ENCODE data around the gene BTBD6. TPM values are rescaled to one million over a fixed set of nuclear protein-coding genes. Genes with fewer than 3 reads are reported as not detected.

The BTBD6 gene
- total RNA-seq, 1 experiment from 2014 or later, result 30.1 TPM

DNA sequence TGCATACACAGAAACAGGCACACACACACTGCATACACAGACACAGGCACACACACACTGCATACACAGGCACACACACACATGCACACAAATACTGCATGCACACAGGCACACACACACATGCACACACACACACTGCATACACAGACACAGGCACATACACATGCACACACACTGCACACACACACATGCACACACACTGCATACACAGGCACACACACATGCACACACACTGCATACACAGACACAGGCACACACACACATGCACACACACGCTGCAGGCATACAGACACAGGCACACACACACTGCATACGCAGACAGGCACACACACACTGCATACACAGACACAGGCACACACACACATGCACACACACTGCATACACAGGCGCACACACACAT, 32.7 kb upstream of the BTBD6 start:
- H3K27ac Mint-ChIP-seq (ENCODE audit: unreplicated experiment), result no peak overlapping the region
- no TSS peak for BruUV-seq (replicated peaks)
- CTCF ChIA-PET, result no interaction called here
- no peaks in the 10 kb centered on the region for H3K4me1 Mint-ChIP-seq (ENCODE audit: low read depth, unreplicated experiment)
- no peak overlapping the region for H3K4me3 Mint-ChIP-seq (ENCODE audit: low read depth, unreplicated experiment)
- TF ChIP-seq, protein P1, sequence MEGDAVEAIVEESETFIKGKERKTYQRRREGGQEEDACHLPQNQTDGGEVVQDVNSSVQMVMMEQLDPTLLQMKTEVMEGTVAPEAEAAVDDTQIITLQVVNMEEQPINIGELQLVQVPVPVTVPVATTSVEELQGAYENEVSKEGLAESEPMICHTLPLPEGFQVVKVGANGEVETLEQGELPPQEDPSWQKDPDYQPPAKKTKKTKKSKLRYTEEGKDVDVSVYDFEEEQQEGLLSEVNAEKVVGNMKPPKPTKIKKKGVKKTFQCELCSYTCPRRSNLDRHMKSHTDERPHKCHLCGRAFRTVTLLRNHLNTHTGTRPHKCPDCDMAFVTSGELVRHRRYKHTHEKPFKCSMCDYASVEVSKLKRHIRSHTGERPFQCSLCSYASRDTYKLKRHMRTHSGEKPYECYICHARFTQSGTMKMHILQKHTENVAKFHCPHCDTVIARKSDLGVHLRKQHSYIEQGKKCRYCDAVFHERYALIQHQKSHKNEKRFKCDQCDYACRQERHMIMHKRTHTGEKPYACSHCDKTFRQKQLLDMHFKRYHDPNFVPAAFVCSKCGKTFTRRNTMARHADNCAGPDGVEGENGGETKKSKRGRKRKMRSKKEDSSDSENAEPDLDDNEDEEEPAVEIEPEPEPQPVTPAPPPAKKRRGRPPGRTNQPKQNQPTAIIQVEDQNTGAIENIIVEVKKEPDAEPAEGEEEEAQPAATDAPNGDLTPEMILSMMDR (IDR thresholded peaks at IDR 0.05; ENCODE audit: unreplicated experiment), result no peak
- no peaks in the 10 kb centered on the region for H3K9me3 Mint-ChIP-seq (ENCODE audit: low read depth, unreplicated experiment)
- H3K36me3 Mint-ChIP-seq (ENCODE audit: insufficient read depth, unreplicated experiment), result peaks cover 13% of the 10 kb centered on the region
- no peak for DNase-seq
- no peaks in the 10 kb centered on the region for H3K27me3 Mint-ChIP-seq (ENCODE audit: unreplicated experiment)
- intact Hi-C loops (cut with micrococcal nuclease; ENCODE audit: unreplicated experiment), result no loop called here

DNA sequence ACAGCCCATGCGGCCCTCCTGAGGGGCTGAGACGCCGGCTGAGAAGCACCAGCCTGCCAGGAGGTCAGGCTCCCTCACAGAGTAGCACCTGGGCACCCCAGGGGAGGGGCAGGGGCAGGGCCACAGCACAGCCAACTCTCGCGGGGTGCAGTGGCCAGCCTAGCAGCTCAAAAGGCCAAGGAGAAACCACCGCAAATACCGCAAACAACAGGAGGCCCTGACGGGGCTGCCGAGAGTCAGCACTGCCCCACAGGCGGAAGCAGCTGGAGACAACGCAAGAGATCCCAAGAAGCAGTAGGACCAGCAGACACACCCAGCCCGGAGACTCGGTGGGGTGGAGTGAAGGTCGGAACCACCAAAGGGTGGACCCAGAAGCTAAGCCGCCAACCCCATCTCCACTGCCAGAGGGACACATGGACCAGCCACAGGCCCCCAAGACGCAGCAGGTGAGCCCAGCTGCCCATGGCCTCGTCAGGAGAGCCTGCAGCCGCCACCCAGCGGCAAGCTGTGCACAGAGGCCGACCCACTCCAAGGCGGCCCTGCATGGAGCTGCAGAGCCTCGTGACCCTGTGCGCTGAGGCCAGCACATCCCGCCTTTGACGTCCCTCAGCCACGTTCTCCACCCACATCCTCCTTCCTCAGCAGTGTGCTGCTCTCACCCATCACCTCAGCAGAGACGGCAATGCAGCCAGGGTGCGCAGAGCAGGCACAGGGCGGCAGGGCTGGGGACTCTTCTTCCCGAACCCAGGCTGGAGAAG, 31.7 kb upstream of the BTBD6 start:
- DNase-seq, result no peak
- intact Hi-C loops (cut with micrococcal nuclease; ENCODE audit: unreplicated experiment), result no loop called here
- TF ChIP-seq, protein P1 (IDR thresholded peaks at IDR 0.05; ENCODE audit: unreplicated experiment), result no peak
- no peak overlapping the region for H3K27ac Mint-ChIP-seq (ENCODE audit: unreplicated experiment)
- no peaks in the 10 kb centered on the region for H3K9me3 Mint-ChIP-seq (ENCODE audit: low read depth, unreplicated experiment)
- no peaks in the 10 kb centered on the region for H3K27me3 Mint-ChIP-seq (ENCODE audit: unreplicated experiment)
- no TSS peak for BruUV-seq (replicated peaks)
- peaks cover 13% of the 10 kb centered on the region for H3K36me3 Mint-ChIP-seq (ENCODE audit: insufficient read depth, unreplicated experiment)
- H3K4me3 Mint-ChIP-seq (ENCODE audit: low read depth, unreplicated experiment), result no peak overlapping the region
- CTCF ChIA-PET, result interaction anchor here (0.5 kb wide), 1 partner anchor 26 kb away, joined by 6 read pairs; no protein-coding TSS in a partner anchor
- no peaks in the 10 kb centered on the region for H3K4me1 Mint-ChIP-seq (ENCODE audit: low read depth, unreplicated experiment)

DNA sequence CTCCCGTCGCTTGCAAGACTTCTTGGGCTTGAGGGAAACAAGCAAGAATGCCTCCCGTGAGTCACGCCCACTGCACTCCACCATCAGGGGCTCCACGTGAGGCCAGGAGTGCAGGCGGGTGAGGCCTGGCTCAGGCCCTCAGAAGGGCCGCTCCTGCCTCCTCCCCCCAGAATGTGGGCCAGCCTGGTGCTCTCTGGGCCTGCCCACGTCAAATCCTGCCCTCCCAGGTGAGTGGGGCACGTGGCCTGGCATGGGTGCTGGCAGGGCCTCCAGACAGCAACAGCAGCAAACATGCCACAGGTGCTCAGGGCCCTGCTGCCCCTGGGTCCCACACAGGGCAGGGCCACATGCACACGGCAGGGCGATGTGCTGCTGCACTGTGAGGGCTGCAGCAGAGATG, 30.6 kb upstream of the BTBD6 start:
- Mint-ChIP-seq H3K9me3 (ENCODE audit: low read depth, unreplicated experiment) (no peaks in the 10 kb centered on the region), H3K27ac (ENCODE audit: unreplicated experiment) (no peak overlapping the region), H3K4me1 (ENCODE audit: low read depth, unreplicated experiment) (no peaks in the 10 kb centered on the region), H3K27me3 (ENCODE audit: unreplicated experiment) (no peaks in the 10 kb centered on the region), H3K36me3 (ENCODE audit: insufficient read depth, unreplicated experiment) (peaks cover 13% of the 10 kb centered on the region), H3K4me3 (ENCODE audit: low read depth, unreplicated experiment) (no peak overlapping the region)
- CTCF ChIA-PET, result no interaction called here
- intact Hi-C loops (cut with micrococcal nuclease; ENCODE audit: unreplicated experiment), result no loop called here
- no peak for DNase-seq
- BruUV-seq (replicated peaks), result no TSS peak
- TF ChIP-seq, protein P1 (IDR thresholded peaks at IDR 0.05; ENCODE audit: unreplicated experiment), result no peak

DNA sequence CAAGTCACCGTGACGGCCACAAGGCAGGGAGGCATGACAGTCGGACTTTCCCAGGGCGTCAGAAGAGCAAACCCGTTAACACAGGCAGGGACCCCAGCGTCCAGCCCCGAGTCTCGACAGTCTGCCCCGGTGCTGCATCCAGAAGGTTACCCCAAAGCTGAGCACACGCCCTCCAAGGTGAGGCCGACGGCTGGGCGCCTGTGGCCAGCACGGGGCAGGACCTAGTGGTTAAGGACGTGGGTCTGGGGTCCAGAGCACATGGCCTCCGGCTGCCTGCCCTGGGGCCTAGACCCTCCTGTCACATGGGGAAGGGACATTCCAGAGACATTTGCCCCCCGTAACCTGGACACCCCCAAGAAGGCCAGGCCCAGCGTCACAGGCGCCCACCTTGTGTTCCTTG, 29.7 kb upstream of the BTBD6 start:
- TF ChIP-seq, protein P1 (IDR thresholded peaks at IDR 0.05; ENCODE audit: unreplicated experiment), result no peak
- CTCF ChIA-PET, result no interaction called here

More for the DNA sequence above, 29.7 kb upstream of the BTBD6 start:
- Mint-ChIP-seq H3K36me3 (ENCODE audit: insufficient read depth, unreplicated experiment) (peaks cover 13% of the 10 kb centered on the region), H3K9me3 (ENCODE audit: low read depth, unreplicated experiment) (no peaks in the 10 kb centered on the region), H3K27me3 (ENCODE audit: unreplicated experiment) (no peaks in the 10 kb centered on the region), H3K4me1 (ENCODE audit: low read depth, unreplicated experiment) (no peaks in the 10 kb centered on the region), H3K27ac (ENCODE audit: unreplicated experiment) (no peak overlapping the region), H3K4me3 (ENCODE audit: low read depth, unreplicated experiment) (no peak overlapping the region)
- no peak for DNase-seq
- no TSS peak for BruUV-seq (replicated peaks)
- intact Hi-C loops (cut with micrococcal nuclease; ENCODE audit: unreplicated experiment), result no loop called here
